ENCODE data around the gene MRM2.

MRM2 gene

GRCh38 chr7:2201686-2202360, 40.2 kb downstream of the MRM2 start:
- DNase-seq: no peak

GRCh38 chr7:2201128-2201527, 40.9 kb downstream of the MRM2 start:
- no peak for DNase-seq

GRCh38 chr7:2200584-2200980, 41.4 kb downstream of the MRM2 start:
- DNase-seq: no peak

GRCh38 chr7:2199956-2200583, 41.9 kb downstream of the MRM2 start:
- no peak for DNase-seq

GRCh38 chr7:2199528-2199927, 42.5 kb downstream of the MRM2 start:
- no peak for DNase-seq

- DNase-seq: no peak
Measured at GRCh38 chr7:2198760-2199159, 43.2 kb downstream of the MRM2 start.

GRCh38 chr7:2198206-2198605, 43.8 kb downstream of the MRM2 start:
- peak; percentile 67 to 90 for DNase-seq

GRCh38 chr7:2197436-2198155, 44.4 kb downstream of the MRM2 start:
- DNase-seq: no peak

- peak in 1 of 2 experiments; percentile 46 for DNase-seq
Measured at GRCh38 chr7:2196381-2197378, 45.3 kb downstream of the MRM2 start.

- DNase-seq: no peak
Measured at GRCh38 chr7:2195400-2196246, 46.4 kb downstream of the MRM2 start.

- DNase-seq: peak; percentile 27 to 52
Measured at GRCh38 chr7:2193575-2194305, 48.3 kb downstream of the MRM2 start.

GRCh38 chr7:2192831-2193534, 49.0 kb downstream of the MRM2 start:
- DNase-seq: peak; percentile 90 to 96

- peak in 1 of 2 experiments; percentile 31 for DNase-seq
Measured at GRCh38 chr7:2191016-2191415, 51.0 kb downstream of the MRM2 start.

- peak in 1 of 2 experiments; percentile 43 for DNase-seq
Measured at GRCh38 chr7:2190531-2190930, 51.5 kb downstream of the MRM2 start.

- DNase-seq: no peak
Measured at GRCh38 chr7:2186166-2186565, 55.8 kb downstream of the MRM2 start.

- no peak for DNase-seq
Measured at GRCh38 chr7:2185715-2186114, 56.3 kb downstream of the MRM2 start.
